Adrenal gland (tissue), 5 donors: ENCODE measurements around the gene ARHGEF39.

Experiments used
- CTCF ChIP-seq, 6 experiments: fragments of 450-650 bp in 4 of 6; fragments of 200-600 bp in 2 of 6; sonication (generic) in 1 of 6; IDR thresholded peaks; 1 replicate in 5 of 6; 2 replicates in 1 of 6; pipeline versions ENCODE4 v1.5.1 to v1.8.0; 2016 to 2021; ENCODE audit warnings: antibody characterized with exemption in 6 of 6, mild to moderate bottlenecking in 2 of 6, moderate library complexity in 1 of 6
- POLR2A ChIP-seq, 2 donors: fragments of 450-650 bp; IDR thresholded peaks; one replicate each; pipeline ENCODE4 v1.6.1; 2017; ENCODE audit warnings: antibody characterized with exemption in 2 of 2, mild to moderate bottlenecking in 2 of 2, moderate library complexity in 1 of 2
- donor health status: DM: no; HTN: no; CAD: no.

GRCh38 chr9:35684921-35685320 is 19.9 kb upstream of the ARHGEF39 start:
- no peak for TF ChIP-seq CTCF (IDR thresholded peaks at IDR 0.05)
- TF ChIP-seq POLR2A (IDR thresholded peaks at IDR 0.05) = no peak
